Caki2 (cell line): ENCODE data around the gene ARPC1B. TPM values are rescaled to one million over a fixed set of nuclear protein-coding genes. Genes with fewer than 3 reads are reported as not detected.
"Not testable (repeated sequence)": the region's sequence is repeated elsewhere in the genome, so short reads cannot be mapped to it uniquely, and the experiment has no call there.

ENCODE experiments used
- DNase-seq: peaks from one replicate; pipeline ENCODE4 v3.0.0-alpha.2; 2015; ENCODE audit warnings: low read depth
- in situ Hi-C: cut with HindIII; loops from 2 replicates; pipeline ENCODE4 v1.10.0; 2016; ENCODE audit warnings: low sequenced_read_pairs, low pct_unique_long_range_greater_than_20kb, mixed read lengths
- total RNA-seq: library from RNA; depleted of rRNA; stranded (reverse); fragments of >200 nt; shearing (Covaris generic); gene quantifications from 2 replicates; pipeline ENCODE4 v1.2.3, GENCODE V29; 2014; ENCODE audit warnings: low replicate concordance; rRNA removed

The ARPC1B gene
- total RNA-seq = 491 and 523 TPM in 2 replicates

GRCh38 chr7:99374111-99375064, at the start of gene ARPC1B:
Gene ARPC1B (plus strand): TSS chr7:99374730. CDS start chr7:99385715, 10,985 bp downstream.
- in situ Hi-C loops = no loop called here
- DNase-seq = peak; percentile 65

GRCh38 chr7:99325001-99325493, 49.5 kb upstream of the ARPC1B start:
- in situ Hi-C loops = no loop called here
- no peak for DNase-seq

GRCh38 chr7:99325592-99326407, 48.7 kb upstream of the ARPC1B start, which contains the start of gene ARPC1A:
Gene ARPC1A (plus strand): TSS chr7:99325898. CDS start chr7:99333354, 7,456 bp downstream.
- in situ Hi-C loops = no loop called here

GRCh38 chr7:99326408-99326782, 48.1 kb upstream of the ARPC1B start:
- DNase-seq = no peak
- in situ Hi-C loops = no loop called here

More at GRCh38 chr7:99325592-99326407, 48.7 kb upstream of the ARPC1B start, which contains the start of gene ARPC1A:
- DNase-seq = peak; percentile 87

GRCh38 chr7:99330314-99330961, 44.1 kb upstream of the ARPC1B start:
- DNase-seq = peak; percentile 65
- in situ Hi-C loops = not testable (repeated sequence)

- DNase-seq = no peak
- in situ Hi-C loops = no loop called here
Measured at GRCh38 chr7:99331002-99331401, 43.5 kb upstream of the ARPC1B start.

- DNase-seq = no peak
- in situ Hi-C loops = no loop called here
Measured at GRCh38 chr7:99339595-99339994, 34.9 kb upstream of the ARPC1B start.

- in situ Hi-C loops = no loop called here
- DNase-seq = no peak
Measured at GRCh38 chr7:99340659-99341058, 33.9 kb upstream of the ARPC1B start.

- no peak for DNase-seq
- in situ Hi-C loops = no loop called here
Measured at GRCh38 chr7:99344061-99344647, 30.4 kb upstream of the ARPC1B start.

GRCh38 chr7:99350641-99351040, 23.9 kb upstream of the ARPC1B start:
- in situ Hi-C loops, DNase-seq: not testable (repeated sequence)

GRCh38 chr7:99352247-99352646, 22.3 kb upstream of the ARPC1B start:
- DNase-seq = no peak
- in situ Hi-C loops = no loop called here

GRCh38 chr7:99355098-99355497, 19.4 kb upstream of the ARPC1B start:
- in situ Hi-C loops = no loop called here
- DNase-seq = no peak

- no peak for DNase-seq
- in situ Hi-C loops = no loop called here
Measured at GRCh38 chr7:99357701-99358490, 16.6 kb upstream of the ARPC1B start.

- in situ Hi-C loops, DNase-seq: not testable (repeated sequence)
Measured at GRCh38 chr7:99358521-99358920, 16.0 kb upstream of the ARPC1B start.

GRCh38 chr7:99359465-99360154, 14.9 kb upstream of the ARPC1B start:
- in situ Hi-C loops = no loop called here
- DNase-seq = no peak

GRCh38 chr7:99362801-99363200, 11.7 kb upstream of the ARPC1B start:
- in situ Hi-C loops = no loop called here
- DNase-seq = no peak

GRCh38 chr7:99363286-99363685, 11.2 kb upstream of the ARPC1B start:
- no peak for DNase-seq
- in situ Hi-C loops = no loop called here
